HG03097 (cell line): ENCODE data around the gene SUSD6.
"Not testable (repeated sequence)": the region's sequence is repeated elsewhere in the genome, so short reads cannot be mapped to it uniquely, and the experiment has no call there.

Experiments used
- ATAC-seq: cut with Tn5 transposase; IDR thresholded peaks from one replicate; pipeline ENCODE4 v1.9.1; 2021; ENCODE audit not compliant: unreplicated experiment, low FRiP score

SUSD6 gene

DNA sequence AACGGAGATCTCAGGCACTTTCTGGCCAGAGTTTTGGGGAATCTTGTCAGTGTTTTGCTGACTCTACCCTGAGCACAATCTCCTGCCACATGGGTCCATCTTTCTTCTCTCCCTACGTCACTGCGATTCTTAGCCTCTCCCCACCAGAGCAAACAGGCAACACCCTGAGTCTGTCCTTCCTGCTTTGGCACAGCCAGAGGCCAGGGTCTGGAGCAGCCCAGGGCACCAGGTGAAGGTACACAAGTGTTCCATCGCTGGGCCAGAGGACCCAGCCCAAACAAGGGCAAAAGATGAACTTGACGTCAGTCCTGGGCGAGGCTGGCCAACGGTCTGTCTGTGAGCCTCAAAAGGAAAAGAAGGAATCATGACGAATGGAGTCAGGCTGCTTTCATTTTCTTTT, 24.0 kb upstream of the SUSD6 start:
- no peak for ATAC-seq

DNA sequence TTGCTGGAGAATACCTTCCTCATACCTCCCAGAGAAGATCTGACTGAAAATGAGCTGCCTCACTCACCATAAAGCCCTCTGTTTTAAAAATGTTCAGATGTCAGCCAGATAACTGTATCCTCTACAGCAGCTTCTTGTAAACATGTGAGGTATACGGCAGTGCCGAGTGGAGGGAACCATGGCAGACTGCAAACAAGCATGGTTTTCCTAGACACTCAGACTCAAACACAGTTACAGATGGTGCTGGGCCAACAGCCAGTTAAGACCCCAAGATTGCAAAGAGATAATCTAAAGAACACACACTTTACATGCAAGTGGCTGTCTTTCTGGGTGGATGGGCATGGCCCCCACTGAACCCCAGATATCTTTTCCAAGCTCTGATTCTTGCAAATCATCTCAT, 20.1 kb upstream of the SUSD6 start:
- no peak for ATAC-seq

DNA sequence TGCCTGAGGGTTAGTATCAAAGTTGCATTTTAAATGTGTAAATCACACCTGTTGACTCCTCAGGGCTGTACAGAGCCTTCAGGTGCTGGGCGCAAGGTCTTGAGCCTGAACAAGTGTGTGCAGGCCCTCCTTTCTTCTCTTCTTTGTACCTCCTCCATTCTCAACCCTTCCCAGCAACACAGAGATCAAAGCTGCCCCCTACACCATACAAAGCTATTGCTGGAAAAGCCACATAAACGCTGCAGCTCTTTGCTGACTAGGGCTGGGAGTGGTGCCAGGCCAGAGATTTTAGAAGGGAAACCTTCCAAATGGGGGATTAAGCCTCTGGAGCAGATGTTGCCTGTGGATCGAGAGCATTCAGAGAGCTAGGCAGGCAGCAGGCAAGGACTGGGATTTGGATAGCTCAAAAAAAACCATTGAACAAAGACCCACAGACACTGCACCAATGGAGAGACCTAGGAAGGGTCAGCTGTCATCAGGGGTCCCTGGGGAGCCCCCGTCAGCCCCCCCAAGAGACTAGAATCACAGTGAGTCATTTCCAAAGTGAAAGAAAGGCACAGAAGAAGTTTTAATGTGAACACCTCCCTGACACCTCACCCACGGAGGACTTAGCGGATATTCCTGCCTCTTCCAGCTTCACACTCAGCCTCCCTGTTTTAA, 18.2 kb upstream of the SUSD6 start:
- no peak for ATAC-seq

DNA sequence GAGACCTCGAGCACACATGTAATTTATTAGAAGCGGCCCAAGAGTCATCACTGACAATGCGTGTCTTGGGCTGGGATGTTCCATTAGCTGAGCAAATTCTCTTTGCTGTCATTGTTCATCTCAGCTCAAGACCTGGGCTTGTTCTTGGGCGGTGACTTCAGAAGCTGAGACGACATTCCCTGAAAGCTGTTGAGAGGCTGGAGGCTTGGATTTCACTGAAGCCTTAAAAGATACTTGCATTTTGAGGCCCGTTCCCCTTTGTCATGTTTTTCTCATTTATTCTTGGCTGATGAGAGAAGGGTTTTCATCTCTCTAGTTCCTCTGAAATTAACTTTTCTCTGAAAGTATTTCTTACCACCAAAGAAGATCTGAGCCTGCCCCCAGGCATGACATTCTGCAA, 16.6 kb upstream of the SUSD6 start:
- no peak for ATAC-seq

DNA sequence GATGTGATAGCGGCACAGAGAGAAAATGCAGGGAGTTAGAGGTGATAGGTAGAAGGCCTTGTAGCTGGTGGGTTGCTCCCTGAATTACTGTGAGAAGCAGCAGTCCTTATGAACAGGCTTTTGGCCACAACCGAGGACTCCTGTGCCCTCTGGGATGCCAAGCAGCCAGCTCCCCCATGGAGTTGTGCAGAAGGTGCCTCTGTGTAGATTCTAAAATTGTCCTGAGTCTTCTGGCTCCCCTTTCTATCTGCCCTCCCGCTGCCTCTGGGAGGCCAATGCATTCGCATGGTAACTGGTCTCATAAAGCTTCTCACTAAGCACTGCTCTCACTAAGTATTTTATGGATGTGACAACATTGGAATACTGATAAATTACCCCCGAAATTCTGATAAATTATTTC, 16.1 kb upstream of the SUSD6 start:
- no peak for ATAC-seq

DNA sequence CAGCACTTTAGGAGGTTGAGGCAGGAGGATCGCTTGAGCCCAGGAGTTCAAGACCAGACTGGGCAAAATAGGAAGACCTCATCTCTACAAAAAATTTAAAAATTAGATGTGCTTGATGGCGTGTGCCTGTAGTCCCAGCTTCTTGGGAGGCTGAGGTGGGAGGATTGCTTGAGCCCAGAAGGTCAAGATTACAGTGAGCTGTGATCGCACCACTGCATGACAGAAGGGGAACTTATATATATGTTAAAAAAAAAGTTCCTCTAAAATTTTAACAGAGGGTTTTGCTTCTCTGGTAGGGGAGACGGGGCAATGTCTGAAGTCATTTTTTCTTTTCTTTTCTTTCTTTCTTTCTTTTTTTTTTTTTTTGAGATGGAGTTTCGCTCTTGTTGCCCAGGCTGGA, 12.0 kb upstream of the SUSD6 start:
- not testable (repeated sequence) for ATAC-seq

DNA sequence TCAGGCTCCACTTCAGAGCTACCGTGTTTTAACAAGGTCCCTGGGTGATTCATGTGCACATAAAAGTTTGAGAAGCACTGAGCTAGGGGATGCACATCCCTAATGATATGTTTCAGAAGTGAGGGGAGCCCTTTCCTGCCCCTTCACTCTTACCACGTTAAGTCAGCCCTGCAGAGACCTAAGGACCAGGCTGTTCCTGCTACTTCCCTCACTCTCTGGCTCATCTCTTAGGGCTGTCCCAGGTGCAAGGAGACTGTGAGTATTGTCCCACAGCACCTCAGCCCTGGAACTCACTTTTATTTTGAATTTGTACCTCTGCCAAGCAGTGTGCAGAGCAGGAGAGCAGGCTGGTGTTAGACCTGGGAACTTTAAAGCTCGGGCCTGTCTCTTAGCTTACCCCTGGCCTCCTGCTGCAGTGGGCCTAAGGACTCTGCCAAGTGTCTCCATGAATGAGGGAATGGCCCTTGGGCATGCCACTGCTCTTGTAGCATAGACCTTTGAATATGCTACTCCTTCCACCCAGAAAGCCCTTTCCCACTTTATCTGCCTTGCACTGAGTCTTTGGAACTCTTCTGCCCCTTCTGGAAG, 11.0 kb upstream of the SUSD6 start:
- ATAC-seq: no peak

DNA sequence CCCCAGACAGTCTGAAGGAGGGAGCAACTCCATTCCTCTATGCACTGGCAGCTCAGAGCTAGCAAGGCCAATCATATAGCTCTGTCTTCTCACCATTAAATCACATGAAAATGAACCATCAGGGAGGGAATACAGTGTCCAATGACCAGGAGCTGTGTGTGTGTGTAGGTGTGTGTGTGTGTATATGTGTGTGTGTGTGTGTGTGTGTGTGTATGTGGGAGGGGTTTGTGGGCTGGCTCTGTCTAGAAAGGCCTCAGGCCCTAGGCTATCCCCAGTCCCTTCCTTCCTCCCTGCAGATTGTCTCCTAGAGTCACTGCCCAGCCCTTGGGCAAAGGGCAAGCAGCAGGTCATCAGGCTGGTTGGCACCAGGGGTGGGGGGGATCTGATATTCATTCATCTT, 5.7 kb upstream of the SUSD6 start:
- ATAC-seq: no peak

DNA sequence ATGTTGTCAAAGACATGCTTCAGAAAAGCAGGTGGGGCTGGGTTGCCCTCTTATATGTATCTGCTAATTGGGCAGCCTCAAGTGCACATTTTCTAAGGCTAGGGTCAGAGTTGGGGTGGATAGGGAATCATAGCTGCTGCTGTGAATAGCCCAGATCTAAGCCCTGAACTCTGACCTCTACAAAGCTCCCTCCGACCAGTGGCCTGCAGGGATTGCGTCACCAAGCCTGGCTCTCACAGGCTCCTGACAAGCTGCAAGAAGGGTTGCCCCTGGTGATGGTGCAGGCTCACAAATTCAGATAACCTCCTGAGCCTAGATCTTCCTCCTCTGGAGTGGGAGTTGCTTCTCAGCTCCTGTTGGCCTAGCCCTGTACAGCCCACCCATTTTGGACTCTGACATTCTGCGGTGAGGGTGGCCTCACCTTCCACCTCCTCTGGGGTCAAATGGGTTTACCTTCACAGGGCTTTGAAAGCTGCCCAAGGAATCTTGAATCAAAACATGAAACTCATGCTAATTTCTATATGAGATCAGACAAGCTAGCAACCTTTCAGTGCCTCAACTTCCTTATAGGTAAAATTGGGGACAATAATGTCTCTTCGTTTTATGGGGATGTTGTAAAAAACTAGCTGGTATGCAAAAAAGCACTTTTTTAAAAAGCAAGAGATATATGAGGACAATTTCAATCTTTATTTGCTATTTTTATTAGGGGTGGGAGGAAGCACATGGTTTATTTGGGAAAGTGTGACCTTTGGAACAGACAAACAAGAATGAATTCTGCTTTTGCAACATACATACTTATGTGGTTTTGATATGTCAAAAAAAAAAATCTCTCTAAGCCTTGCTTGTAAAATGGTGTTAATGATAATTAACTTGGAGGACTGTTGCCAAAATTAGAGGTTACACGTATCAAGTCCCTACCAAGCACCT, 4.9 kb upstream of the SUSD6 start:
- ATAC-seq: no peak

DNA sequence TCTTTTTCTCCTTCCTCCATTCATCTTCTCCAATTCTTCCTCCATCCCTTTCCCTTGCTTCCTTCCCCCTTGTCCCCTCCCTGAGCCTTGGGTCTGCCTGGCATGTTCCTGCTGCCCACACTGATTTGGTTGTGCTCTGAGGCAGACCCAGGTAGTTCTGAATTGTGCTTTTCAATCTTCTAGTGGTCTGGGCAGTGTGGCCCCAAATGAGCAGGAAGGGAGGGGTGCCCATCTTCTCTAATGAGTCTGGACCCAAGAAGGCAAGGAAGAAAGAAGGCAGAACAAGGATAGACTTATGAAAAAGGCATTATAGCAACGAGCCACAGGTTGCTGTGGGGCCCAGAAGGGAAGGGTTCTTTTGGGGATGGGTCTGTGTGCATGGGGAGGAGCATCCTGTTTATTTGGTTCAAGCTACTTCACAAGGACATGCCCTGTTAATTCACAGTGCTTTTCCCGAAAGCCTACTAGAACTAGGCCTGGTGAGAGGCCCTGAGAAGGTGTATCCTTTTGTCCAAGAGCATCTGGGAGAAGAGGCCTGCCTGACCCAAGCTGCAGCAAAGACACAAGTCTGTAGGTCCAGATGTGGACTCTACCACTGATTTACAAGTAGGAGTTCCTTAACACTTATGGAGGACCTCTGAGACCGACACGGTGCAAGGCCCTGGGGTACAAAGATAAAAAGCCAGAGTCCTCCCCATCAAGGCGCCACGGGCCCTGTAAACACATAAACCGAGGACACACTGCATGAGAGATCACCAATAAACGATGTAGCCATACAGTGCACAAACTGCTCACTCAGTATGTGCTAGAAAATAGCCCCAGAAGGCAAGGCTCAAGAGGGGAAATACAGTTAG, 1.1 kb upstream of the SUSD6 start:
- no peak for ATAC-seq

DNA sequence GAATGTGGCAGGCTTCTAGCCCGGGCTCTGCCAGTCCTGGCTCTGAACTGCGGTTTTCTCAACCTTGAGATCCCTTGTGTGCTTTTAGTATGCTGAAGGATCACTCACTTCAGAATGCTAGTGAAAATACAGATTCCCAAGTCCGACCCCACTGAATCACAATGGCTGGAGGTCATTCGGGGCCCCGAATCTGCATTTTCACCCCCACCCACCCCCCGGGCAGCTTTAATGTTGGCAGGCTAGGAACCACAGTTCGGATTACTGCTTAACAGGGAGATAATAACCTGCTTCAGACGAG, 573 bp upstream of the SUSD6 start:
- no peak for ATAC-seq

DNA sequence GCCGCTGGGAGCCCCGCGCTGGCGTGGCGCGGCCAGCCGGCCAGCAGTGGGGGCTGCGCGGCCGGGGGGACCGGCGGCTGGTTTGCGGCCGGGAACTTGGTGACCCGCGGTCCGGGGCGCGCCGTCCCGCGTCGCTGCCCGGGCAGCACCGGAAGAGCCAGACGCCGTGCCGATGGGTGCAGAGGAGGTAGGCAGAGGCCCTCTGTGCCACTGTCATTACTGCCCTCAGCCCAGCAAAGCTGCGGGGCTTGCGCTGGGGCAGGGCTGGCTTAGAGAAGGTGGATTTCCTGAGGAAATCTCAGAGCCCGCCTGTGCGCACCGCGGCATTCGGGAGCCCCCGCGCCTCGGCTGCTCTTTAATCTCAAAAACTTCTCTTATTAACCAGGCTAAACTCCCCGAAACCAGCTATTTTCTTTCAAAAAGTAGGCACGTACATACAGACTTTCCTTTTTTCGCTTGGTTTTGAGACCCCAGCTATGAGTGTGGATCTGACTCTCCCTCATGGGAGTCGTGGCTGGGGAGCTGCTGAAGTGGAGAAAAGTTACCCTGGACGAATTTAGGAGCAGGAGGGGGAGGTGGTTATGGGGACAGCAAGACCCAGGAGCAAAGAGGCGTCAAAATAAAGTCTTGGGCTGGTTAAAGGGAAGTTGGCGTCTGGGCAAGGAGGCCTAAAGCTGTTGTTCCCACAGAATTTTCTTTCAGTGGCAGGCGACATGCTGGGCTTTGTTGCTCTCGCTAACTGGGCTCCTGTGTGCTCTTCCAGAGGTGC, 802 bp downstream of the SUSD6 start:
- ATAC-seq: peak; percentile 22

DNA sequence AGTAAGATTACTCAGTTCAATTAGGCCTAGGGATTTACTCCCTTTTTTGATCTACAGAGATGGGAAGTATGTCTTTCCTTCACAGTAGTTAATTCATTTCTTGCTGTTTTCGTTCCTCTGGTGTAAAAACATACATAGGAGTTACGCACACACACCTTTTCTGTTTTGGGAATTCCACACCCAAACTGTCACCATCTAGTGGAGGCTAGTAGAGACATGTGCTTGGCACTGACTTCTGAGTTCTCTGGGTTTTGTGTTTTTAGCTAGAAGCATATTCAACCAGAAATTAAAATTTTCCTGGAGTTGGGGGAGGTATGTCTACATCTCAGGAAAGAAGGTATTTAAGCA, 1.4 kb downstream of the SUSD6 start:
- ATAC-seq: no peak

DNA sequence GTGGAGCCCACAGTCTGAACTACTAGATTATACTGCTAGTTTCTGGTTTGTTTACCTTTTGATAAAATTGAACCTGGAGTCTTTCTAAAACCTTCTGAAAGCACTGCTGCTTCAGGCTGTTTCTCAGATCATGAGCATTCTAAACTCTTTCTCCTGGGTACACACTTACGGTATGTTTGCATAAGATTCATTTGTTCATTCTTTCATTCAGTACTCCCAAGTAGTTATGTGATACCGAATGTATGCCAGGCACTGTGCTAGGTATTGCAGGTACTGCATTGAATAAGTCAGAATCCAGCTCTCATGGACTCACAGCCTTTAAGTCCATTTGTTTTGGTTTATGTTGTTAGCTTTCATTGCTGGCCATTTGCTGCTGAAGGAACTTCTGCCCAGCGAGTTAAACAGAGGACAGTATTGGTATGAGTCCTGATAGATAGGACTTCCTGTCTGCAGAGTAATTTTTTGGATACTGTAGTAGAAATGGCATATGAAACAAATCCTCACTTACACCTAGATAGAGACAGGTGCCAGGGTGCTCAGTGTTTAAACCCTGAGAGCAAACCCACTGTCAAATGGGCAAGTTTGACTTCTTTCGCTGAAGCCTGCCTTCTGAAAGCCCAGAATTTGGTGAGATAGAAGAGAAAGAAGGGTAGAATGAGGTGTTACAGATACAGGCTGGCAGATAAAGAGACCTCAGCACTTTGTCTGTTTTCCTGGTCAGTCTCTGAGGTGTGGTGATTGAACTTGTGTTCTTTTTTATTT, 2.1 kb downstream of the SUSD6 start:
- ATAC-seq: no peak

DNA sequence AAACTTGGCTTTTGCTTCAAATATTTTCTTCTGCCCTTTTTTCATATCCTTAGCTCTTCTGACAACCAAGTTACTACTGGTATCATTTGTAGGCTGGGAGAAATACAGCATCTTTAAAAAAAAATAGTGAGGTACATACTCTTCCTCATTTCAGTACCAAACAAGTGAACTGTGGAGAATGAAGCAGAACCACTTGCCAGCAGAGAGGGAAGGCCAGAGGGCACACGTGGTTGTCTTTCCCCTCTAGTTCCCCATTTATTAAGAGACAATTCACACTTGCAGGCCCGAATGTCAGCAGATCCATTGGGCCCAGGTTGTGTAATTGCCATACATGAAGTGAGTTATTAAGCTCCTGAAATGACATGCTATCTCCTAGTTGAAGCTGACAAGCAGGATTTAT, 3.2 kb downstream of the SUSD6 start:
- no peak for ATAC-seq

DNA sequence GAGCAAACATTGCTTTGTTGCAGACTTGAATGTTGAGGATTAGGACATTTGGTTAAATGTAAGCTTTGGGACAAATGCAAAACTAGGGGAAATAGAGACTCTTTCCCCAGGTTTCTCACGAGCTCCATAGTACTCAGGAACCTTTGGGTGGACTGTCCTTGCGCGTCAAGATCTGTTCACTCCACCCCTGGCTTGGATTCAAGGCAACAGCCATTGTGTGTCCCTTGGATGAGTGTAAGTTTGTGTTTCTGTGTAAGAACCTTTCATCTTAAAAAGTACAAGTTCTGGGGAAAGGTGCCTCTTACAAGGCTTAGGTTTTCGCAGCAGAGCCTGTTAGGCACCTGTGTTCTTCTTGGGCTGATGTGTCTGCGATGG, 3.7 kb downstream of the SUSD6 start:
- no peak for ATAC-seq

DNA sequence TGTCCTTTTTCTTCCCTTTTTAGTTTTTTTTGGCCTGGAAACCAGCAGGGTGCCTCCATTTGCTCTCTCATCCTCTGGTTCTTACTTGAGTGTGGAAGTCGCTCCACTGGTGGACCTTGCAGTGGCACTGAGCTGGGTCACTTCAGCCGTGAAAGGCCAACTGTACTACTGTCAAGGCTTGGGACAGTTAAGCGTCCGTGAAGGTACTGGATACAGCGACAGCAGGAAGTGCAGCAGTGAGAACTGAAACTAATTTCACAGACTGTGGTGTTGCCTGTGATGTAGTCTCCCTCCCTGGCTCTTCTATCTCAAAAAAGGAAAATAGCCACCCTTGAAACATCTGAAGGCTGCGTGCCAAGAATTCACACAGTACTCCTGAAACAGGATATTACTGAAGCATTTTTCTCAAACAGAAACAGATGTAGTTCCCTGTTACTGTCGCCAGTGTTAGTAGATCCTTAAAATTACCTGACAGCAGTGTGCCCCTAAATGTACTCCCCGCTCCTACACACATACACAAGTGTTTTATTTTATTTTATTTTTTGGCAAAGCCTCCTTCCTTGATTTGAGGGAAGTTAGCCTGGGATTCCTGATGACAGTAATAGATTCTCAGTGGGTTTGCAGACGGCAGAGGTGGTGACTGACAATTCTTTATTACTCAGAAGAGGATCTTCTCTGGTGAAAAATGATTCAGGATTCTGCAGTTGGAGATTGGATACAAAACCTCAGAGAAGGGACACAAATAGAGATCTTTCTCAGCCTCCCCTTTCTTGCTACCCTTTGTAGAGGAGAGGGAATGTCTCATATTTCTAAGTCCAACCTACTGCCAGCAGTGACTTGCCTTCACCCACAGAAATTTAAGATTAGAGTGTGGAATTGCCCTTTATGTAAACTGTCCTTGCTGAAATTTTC, 4.4 kb downstream of the SUSD6 start:
- peak; percentile 37 for ATAC-seq

DNA sequence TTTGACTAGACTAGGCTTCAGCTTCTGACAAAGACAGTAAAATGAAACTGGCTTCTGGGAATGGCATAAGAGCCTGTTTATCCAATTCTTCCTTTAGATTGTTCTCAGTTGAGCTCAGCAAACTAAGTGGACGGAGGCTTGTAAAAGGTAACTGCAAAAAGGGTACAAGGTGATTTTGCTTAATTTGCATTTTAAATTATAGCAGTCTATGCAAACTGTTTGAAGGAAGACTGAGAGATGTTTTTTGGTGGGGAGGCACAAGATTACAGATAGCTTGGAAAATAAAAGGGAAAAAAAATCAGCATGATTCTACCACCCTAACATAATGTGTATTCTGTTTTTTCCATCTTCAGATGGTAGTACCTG, 5.0 kb downstream of the SUSD6 start:
- no peak for ATAC-seq

DNA sequence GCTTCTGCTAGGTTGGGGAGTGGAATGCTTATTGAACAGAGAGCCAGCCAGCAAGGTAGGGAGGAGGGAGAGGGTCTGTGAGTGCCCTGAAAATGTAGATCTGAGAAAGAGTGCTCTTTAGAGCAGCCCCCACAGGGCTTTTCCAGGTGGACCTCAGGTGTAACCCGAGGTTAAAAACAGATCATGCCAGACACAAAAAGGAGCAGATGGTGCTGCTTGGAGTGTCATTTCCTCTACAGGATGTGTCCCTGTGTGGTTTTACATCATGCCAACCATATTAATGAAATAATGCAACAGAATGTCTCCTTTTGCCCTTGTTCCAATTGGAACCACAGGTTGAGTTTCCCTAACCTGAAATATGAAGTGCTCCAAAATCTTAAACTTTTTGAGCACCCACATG, 6.4 kb downstream of the SUSD6 start:
- no peak for ATAC-seq
